Activated naive CD4-positive, alpha-beta T cell treated with Interleukin-2 at 50 U/mL for 16 hours (primary cell): Measurements from ENCODE around the gene TMSB10.
"Not testable (repeated sequence)": the region's sequence is repeated elsewhere in the genome, so short reads cannot be mapped to it uniquely, and the experiment has no call there.

ENCODE experiments used
- DNase-seq: peaks from one replicate; pipeline ENCODE4 v3.0.0-alpha.2; 2020

Gene TMSB10

DNA sequence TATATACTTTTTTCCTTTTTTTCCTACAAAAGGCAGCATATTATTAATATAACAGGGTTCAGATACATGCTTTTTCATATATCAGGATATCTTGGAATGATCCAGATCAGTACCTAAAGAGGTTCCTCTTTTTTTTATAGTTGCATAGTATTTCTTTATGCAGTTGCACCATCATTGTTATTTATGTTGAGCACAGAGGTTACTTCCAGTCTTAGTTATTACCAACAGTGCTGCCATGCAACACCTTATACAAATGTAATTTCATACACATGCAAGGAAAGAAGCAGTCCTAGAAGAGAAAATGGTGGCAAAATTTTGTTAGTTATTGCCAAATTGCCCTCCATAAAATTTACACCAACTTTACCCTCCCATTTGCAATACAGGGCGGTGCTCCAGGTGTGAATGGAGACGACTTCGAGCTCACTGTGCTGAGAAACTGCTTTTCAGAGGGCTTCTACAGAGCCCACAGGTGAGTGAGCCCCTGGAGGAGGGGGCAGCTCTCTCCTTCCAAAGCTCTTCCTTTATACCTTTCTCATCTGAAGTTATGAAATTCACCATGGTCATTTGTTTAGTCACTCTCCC, 35.5 kb downstream of the TMSB10 start:
- no peak for DNase-seq

DNA sequence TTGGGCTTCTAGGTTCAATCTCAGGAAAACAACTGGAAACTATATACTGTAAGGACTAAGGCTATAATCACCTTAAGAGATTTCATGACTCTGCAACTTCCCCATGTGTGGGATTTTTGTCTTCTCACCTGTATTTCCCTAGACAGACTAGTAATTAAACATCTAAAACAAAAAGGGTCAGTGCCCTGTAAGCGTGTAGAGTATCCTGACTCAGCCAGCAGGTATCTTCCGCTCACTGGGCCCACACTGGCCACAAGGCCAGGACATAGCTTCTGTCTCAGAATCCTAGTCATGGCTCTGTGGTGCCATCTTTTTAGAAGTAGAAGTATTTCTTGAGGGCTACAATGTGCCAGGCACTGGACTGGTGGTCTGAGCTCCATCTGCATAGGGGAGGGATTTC, 36.7 kb downstream of the TMSB10 start:
- DNase-seq, result no peak

DNA sequence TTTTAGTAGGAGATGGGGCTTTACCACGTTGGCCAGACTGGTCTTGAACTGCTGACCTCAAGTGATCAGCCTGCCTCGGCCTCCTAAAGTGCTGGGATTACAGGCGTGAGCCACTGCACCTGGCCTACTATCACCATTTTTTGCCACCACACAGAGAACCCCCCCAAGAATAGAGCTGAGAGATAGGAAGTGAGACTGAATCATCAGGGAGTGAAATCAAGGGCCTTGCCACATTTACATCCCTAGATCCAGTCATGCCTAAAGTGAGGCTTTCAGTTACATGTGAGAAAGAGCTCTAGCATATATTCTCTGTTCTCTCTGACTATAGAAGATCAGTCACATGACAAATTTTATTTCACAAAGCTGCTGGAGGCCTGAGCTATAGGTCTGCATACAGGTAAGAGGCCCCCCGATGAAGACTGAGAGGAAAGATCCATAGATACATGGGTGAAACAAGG, 37.5 kb downstream of the TMSB10 start:
- DNase-seq, result no peak

DNA sequence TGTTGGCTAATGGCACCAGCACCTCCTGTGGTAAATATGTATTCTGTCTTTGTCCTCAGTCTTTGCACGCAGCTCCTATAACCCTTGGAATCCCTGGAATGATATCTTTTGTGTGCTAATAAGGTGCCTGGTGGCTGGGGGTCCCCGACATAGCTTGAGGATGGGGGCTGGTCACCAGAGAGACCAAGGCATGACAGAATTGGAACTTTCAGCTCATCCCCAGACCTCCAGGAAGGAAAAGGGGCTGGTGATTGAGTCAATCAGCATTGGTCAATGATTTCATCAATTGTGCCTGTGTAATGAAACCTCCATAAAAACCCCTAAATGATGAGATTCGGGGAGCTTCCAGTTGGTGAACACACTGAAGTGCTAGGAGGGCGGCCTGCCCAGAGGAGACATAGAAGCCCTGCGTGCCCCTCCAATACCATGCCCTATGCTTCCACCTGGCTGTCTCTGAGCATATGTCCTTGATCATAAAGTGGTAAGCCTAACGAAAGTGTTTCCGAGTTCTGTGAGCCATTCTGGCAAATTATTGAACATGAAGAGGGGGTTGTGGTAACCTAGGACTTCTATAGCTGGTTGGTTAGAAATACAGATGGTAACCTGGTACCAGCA, 38.9 kb downstream of the TMSB10 start:
- no peak for DNase-seq

DNA sequence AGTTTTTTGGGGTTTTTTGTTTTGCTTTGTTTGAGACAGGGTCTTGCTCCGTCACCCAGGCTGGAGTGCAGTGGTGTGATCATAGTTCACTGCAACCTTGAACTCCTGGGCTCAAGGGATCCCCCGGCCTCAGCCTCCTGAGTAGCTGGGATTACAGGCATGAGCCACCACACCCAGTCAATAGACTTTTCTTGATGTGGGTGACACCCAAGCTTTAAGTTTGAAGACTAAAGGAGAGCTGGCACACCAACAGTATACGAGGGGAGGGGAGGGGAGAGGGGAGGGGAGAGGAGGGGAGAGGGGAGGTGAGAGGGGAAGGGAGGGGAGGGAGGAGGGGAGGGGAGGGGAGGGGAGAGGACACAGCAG, 40.4 kb downstream of the TMSB10 start:
- DNase-seq, result not testable (repeated sequence)

DNA sequence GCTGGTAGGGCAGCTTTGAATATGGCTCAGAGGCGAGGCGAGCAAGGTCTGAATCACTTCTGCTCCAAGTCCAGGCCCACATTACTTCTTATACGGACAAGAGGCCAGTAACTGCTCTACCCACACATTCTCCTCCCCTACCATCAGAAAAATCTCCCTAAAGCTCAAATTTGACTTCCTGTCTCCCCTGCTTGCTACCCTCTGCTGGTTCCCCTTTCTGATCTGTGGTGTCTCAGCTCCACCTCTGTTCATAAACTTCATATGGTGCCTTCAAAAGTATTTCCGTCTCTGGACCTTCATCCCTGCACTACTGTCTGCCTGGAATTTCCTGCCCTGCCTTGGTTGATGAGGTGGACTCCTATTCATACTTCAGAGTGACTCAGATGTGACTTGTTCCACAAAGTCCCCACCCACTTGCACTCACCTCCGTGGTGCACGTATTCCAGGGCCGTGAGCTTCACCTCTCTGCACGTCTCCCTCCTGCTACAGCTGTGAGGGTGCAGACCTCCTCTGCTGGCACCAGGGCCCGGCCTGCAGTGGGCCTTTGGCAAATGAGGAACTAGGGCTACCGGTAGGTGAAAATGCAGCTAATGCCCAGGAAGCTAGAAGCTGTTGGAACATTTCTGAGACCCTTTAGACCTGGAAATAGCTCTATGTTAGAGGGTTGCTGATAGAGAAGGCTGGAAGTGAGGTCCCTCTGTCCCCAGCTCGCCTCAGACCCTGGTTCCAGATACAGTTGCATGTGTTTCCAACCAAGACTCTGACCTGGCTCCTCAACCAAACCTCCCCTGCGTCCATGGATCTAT, 41.0 kb downstream of the TMSB10 start:
- peak; percentile 76 for DNase-seq

DNA sequence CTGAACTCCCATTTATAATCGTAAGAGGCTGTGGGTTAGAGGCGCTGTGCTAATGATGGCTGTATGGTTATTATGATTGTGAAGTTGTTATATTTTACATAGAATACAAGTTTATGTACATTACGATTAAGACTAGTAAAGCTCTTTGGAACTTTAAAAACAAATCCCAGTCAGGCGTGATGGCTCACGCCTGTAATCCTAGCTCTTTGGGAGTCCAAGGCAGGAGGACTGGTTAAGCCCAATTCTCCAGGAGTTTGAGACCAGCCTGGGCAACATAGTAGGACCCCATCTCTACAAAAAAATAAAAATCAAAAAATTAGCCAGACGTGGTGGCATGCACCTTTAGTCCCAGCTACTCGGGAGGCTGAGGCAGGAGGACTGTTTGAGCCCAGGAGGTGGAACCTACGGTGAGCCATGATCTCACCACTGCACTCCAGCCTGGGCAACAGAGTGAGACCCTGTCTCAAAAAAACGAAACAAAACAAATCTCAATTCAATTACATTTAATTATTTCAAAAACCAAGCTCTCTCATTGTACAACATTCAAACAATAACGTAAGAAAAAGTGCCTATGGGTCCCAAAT, 41.6 kb downstream of the TMSB10 start:
- no peak for DNase-seq

DNA sequence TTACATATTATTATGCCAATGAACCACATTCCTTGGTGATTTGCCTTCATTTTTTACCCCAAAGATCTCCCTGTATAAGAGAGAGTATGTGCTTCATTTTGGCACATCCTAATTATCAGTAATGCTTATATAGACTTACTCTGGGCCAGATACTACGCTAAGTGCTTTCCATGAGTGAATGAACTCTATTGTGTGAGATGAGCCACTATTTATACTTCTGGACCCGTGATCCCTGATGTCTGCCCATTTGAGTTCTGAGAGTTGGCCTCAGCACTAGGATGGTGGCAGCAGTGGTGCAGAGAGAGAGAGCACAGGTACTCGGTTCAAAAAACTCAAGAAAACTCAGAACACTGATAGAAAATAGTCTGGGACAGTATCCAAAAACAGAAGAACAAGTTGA, 48.1 kb downstream of the TMSB10 start:
- DNase-seq, result no peak

DNA sequence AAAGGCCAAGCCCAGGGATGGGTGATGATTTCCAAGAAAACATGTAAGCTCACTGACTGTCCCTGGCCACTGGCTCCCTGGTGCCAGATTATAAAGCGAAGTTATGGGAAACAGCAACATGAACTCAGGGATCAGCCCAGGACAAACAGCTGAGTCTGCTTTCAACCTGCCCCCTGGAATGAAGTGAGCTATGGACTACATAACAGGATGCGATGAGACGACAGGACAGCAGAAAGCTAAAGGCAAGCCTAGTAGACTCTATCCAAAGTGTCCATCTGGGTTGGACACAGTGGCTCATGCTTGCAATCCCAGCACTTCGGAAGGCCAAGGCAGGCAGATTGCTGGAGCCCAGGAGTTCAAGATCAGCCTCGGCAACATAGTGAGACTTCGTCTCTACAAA, 48.9 kb downstream of the TMSB10 start:
- DNase-seq, result no peak
